ENCODE results near the gene PCDHGB3. TPM values are rescaled to one million over a fixed set of nuclear protein-coding genes. Genes with fewer than 3 reads are reported as not detected.
"Not testable (repeated sequence)": the region's sequence is repeated elsewhere in the genome, so short reads cannot be mapped to it uniquely, and the experiment has no call there.

PCDHGB3 gene
- total RNA-seq, 4 donors from 2014 or later, result 5.1 to 9.2 (median 5.8) TPM

DNA sequence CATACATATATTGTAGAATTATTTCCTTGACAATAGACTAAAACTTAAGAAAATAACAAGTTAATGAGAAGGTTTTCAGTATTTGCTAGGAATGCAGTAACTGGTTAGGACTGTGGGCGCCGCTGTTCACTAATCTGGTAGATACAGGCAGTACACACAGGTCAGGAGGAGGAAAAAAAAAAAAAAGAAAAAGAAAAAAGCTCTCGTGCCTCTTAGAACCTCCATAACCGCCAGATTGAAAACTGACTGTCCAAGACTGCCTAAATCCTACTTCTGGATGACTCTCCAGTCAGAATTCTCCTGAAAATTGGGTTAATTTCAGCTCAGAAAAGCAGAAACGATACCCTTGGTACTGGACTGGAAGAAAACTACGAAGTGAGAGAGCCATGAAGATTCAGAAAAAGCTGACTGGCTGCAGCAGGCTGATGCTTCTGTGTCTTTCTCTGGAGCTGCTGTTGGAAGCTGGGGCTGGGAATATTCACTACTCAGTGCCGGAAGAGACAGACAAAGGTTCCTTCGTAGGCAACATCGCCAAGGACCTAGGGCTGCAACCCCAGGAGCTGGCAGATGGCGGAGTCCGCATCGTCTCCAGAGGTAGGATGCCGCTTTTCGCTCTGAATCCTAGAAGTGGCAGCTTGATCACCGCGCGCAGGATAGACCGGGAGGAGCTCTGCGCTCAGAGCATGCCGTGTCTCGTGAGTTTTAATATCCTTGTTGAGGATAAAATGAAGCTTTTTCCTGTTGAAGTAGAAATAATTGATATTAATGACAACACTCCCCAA is 39.6 kb upstream of the PCDHGB3 start, which contains the start of gene PCDHGA1:
TSS of gene PCDHGA1 (plus strand) at position 216 of the 782 bp plus-strand sequence.
- Histone ChIP-seq H3K4me1 (no peaks in the 10 kb centered on the region), H3K36me3 (no peaks in the 10 kb centered on the region), H3K9me3 (no peaks in the 10 kb centered on the region), H3K27me3 (no peaks in the 10 kb centered on the region), H3K4me3 (replicated peaks in 1 of 3) (no peak within 1 kb of the TSS), H3K27ac (no peak within 1 kb of the TSS)
- intact Hi-C loops (cut with DNase I), result no loop called here
- TF ChIP-seq POLR2A (IDR thresholded peaks at IDR 0.05), result no peak
- TF ChIP-seq, protein P1, sequence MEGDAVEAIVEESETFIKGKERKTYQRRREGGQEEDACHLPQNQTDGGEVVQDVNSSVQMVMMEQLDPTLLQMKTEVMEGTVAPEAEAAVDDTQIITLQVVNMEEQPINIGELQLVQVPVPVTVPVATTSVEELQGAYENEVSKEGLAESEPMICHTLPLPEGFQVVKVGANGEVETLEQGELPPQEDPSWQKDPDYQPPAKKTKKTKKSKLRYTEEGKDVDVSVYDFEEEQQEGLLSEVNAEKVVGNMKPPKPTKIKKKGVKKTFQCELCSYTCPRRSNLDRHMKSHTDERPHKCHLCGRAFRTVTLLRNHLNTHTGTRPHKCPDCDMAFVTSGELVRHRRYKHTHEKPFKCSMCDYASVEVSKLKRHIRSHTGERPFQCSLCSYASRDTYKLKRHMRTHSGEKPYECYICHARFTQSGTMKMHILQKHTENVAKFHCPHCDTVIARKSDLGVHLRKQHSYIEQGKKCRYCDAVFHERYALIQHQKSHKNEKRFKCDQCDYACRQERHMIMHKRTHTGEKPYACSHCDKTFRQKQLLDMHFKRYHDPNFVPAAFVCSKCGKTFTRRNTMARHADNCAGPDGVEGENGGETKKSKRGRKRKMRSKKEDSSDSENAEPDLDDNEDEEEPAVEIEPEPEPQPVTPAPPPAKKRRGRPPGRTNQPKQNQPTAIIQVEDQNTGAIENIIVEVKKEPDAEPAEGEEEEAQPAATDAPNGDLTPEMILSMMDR (IDR thresholded peaks at IDR 0.05), result peak in 2 of 6 experiments; percentile 16 to 17
- WGBS, 2 donors, result 19 to 28% methylated on average over 21 of the region's 21 CpGs
- no peak for DNase-seq

DNA sequence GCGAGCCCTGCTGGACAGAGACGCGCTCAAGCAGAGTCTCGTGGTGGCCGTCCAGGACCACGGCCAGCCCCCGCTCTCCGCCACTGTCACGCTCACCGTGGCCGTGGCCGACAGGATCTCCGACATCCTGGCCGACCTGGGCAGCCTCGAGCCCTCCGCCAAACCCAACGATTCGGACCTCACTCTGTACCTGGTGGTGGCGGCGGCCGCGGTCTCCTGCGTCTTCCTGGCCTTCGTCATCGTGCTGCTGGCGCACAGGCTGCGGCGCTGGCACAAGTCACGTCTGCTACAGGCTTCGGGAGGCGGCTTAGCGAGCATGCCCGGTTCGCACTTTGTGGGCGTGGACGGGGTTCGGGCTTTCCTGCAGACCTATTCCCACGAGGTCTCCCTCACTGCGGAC is 37.5 kb upstream of the PCDHGB3 start:
- WGBS, 2 donors, result 29 to 45% methylated on average over 13 to 28 of the region's 39 CpGs

DNA sequence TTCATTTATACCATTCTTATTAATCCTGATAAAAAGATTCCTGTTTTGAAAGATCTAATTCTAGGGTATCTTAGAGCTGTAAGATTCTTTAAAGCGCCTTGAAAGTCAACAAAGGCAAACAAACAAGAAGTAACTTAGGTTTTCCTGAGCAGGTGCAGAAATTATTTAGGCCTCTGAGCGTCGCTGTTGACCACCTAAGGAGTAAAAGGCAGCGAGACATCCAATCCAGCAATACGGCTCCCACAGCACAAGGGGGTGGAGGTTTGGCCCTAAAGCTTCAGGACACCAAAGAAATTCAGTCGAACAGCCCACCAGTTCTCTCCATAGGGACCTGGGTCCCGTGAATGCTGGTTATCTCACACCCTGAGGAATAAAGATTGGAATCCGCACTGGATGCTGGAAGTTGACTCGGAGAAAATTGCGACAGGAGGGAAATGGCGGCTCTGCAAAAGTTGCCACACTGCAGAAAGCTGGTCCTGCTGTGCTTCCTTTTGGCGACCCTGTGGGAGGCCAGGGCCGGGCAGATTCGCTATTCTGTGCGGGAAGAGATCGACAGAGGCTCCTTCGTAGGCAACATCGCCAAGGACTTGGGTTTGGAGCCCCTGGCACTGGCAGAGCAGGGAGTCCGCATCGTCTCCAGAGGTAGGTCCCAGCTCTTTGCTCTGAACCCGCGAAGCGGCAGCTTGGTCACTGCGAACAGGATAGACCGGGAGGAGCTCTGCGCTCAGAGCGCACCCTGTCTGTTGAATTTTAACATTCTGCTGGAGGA is 31.3 kb upstream of the PCDHGB3 start, which contains the start of gene PCDHGA2:
TSS of gene PCDHGA2 (plus strand) at position 223 of the 769 bp plus-strand sequence.
- intact Hi-C loops (cut with DNase I), result no loop called here
- H3K4me1 ChIP-seq, result no peaks in the 10 kb centered on the region
- DNase-seq, result peak in 1 of 2 donors; percentile 21
- TF ChIP-seq, protein P1 (IDR thresholded peaks at IDR 0.05), result peak in 4 of 6 experiments; percentile 26 to 42 (median 40)
- TF ChIP-seq POLR2A (IDR thresholded peaks at IDR 0.05), result no peak
- H3K9me3 ChIP-seq, result no peaks in the 10 kb centered on the region
- no peaks in the 10 kb centered on the region for H3K36me3 ChIP-seq
- WGBS, 2 donors, result 8 to 15% methylated on average over 10 to 24 of the region's 27 CpGs
- peak within 1 kb of the TSS in 1 of 3 donors; percentile 16 for H3K4me3 ChIP-seq (replicated peaks in 1 of 3)
- no peak within 1 kb of the TSS for H3K27ac ChIP-seq
- no peaks in the 10 kb centered on the region for H3K27me3 ChIP-seq

More for the DNA sequence above, 37.5 kb upstream of the PCDHGB3 start:
- H3K4me1 ChIP-seq; H3K4me3 ChIP-seq (replicated peaks in 1 of 3); H3K27ac ChIP-seq; DNase-seq; H3K9me3 ChIP-seq; H3K27me3 ChIP-seq; H3K36me3 ChIP-seq; intact Hi-C loops (cut with DNase I): not testable (repeated sequence)

DNA sequence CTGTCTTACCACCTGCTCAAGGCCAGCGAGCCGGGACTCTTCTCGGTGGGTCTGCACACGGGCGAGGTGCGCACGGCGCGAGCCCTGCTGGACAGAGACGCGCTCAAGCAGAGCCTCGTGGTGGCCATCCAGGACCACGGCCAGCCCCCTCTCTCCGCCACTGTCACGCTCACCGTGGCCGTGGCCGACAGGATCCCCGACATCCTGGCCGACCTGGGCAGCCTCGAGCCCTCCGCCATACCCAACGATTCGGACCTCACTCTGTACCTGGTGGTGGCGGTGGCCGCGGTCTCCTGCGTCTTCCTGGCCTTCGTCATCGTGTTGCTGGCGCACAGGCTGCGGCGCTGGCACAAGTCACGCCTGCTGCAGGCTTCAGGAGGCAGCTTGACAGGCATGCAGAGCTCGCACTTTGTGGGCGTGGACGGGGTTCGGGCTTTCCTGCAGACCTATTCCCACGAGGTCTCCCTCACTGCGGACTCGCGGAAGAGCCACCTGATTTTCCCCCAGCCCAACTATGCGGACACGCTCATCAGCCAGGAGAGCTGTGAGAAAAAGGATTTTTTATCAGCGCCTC is 29.2 kb upstream of the PCDHGB3 start:
- H3K36me3 ChIP-seq; DNase-seq; H3K4me3 ChIP-seq (replicated peaks in 1 of 3); H3K27ac ChIP-seq; H3K4me1 ChIP-seq; H3K9me3 ChIP-seq; intact Hi-C loops (cut with DNase I); H3K27me3 ChIP-seq: not testable (repeated sequence)
- 38 to 71% methylated on average over 6 to 22 of the region's 45 CpGs for WGBS, 2 donors

DNA sequence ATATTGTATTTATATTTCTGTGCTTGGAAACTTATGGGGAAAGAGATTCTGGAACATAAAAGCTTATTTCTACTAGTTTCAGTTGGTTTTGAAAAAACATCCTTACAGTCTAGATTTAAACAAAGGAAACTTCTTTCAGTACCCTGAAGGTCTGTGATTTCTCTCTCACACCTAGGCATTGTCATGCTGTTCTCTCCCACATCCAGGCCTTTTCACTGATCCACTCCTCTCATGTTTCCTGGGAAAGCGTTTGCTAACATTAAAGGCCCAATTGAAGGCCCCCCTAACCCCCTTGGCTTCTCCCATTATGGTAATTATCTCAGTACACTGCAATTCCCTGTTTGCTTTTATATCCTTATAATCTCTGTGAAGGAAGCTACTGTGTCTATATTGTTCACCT is 27.3 kb upstream of the PCDHGB3 start:
- intact Hi-C loops (cut with DNase I), result no loop called here
- Histone ChIP-seq H3K4me1 (no peaks in the 10 kb centered on the region), H3K9me3 (no peaks in the 10 kb centered on the region), H3K4me3 (replicated peaks in 1 of 3) (no peak overlapping the region), H3K36me3 (no peaks in the 10 kb centered on the region), H3K27ac (no peak overlapping the region), H3K27me3 (no peaks in the 10 kb centered on the region)
- TF ChIP-seq, protein P1 (IDR thresholded peaks at IDR 0.05), result no peak
- TF ChIP-seq POLR2A (IDR thresholded peaks at IDR 0.05), result no peak
- WGBS, 2 donors, result 12 to 33% methylated on average over 1 of the region's 1 CpG
- no peak for DNase-seq

Data from thyroid gland (tissue), 4 donors.